Right atrium auricular region (tissue), 2 donors: Measurements from ENCODE around the gene RPTOR. TPM values are rescaled to one million over a fixed set of nuclear protein-coding genes. Genes with fewer than 3 reads are reported as not detected.

Experiments
- DNase-seq: peaks from one replicate; pipeline ENCODE4 v3.0.0-alpha.2; 2019; ENCODE audit warnings: low spot score
- H3K27ac ChIP-seq, 2 donors: fragments of 200-600 bp; sonication (generic); 1 replicate in 1 of 2; 2 replicates in 1 of 2; pipeline ENCODE4 v1.5.1; 2016 to 2019
- H3K27me3 ChIP-seq, 2 donors: fragments of 200-600 bp; sonication (generic); one replicate each; pipeline versions ENCODE4 v1.5.1 to v1.6.0; 2017 to 2019
- H3K36me3 ChIP-seq: fragments of 200-600 bp; sonication (generic); one replicate; pipeline ENCODE4 v1.5.1; 2016
- H3K4me1 ChIP-seq, 2 donors: fragments of 200-600 bp; sonication (generic); one replicate each; pipeline versions ENCODE4 v1.5.1 to v1.6.0; 2017 to 2019
- H3K4me3 ChIP-seq, 2 donors: fragments of 200-600 bp; sonication (generic); 1 replicate in 1 of 2; 2 replicates in 1 of 2; pipeline ENCODE4 v1.5.1; 2017 to 2019; ENCODE audit warnings: mild to moderate bottlenecking in 1 of 2, moderate library complexity in 1 of 2
- H3K9me3 ChIP-seq, 2 donors: fragments of 200-600 bp; sonication (generic); one replicate each; pipeline ENCODE4 v1.5.1; 2019
- total RNA-seq, 2 donors: library from RNA; depleted of rRNA; stranded (reverse); fragments of >200 nt; gene quantifications; one replicate each; pipeline ENCODE4 v1.1.0, GENCODE V29; 2016
- TF ChIP-seq, protein P1 (sequence below), 2 donors: fragments of 200-600 bp; sonication (generic); IDR thresholded peaks; one replicate each; pipeline ENCODE4 v1.5.1; 2019; ENCODE audit warnings: antibody characterized with exemption in 2 of 2

Gene RPTOR, protein sequence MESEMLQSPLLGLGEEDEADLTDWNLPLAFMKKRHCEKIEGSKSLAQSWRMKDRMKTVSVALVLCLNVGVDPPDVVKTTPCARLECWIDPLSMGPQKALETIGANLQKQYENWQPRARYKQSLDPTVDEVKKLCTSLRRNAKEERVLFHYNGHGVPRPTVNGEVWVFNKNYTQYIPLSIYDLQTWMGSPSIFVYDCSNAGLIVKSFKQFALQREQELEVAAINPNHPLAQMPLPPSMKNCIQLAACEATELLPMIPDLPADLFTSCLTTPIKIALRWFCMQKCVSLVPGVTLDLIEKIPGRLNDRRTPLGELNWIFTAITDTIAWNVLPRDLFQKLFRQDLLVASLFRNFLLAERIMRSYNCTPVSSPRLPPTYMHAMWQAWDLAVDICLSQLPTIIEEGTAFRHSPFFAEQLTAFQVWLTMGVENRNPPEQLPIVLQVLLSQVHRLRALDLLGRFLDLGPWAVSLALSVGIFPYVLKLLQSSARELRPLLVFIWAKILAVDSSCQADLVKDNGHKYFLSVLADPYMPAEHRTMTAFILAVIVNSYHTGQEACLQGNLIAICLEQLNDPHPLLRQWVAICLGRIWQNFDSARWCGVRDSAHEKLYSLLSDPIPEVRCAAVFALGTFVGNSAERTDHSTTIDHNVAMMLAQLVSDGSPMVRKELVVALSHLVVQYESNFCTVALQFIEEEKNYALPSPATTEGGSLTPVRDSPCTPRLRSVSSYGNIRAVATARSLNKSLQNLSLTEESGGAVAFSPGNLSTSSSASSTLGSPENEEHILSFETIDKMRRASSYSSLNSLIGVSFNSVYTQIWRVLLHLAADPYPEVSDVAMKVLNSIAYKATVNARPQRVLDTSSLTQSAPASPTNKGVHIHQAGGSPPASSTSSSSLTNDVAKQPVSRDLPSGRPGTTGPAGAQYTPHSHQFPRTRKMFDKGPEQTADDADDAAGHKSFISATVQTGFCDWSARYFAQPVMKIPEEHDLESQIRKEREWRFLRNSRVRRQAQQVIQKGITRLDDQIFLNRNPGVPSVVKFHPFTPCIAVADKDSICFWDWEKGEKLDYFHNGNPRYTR (N-terminal part only)
- 10 to 100 TPM; 19.9 to 22.6 TPM for total RNA-seq

DNA sequence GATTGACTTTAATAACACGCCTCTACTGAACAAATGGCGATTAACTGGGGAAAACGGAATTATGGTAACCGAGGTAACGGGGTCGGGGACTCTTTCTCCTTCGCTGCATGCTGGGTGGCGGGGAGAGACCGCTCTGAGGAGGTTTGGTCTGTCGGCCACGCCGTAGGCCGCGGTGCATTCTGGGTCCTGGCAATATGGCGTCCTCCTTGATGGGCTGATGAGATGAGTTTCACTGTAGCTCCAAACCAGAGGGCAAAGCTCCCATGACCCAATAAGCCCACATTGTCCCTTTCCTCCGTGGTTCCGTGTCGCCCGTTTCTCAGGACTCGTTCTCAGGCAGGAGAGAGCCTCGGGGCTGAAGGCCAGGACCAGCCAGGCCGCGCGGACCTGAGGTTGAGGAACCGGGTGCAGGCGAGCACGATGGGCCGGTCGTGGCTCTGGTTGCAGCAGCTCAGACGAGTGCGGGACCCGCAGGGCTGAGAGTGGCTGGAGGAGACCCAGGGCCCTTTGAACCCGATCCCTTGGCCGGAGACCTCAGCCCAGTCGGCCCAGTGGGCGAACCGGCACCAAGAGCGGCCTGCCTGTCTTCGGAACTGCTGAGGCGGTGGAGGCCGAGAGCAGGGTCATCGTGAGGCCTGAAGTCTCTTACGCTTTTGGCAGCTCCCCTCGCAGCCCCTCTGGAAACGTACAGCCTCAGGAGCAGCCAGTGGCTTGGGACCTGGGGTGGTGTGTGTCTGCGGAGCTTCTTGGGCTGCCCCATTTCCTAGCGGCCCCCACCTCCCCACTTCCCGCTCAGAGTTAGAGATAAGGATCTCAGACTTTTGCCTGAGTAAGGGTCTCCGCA is at the start of gene RPTOR:
TSS of gene RPTOR (plus strand) at position 184 of the 844 bp plus-strand sequence. CDS start 792 bp downstream, outside the sequence.
- H3K4me3 ChIP-seq = peak within 1 kb of the TSS; percentile 91 to 96
- H3K36me3 ChIP-seq = no peaks in the 10 kb centered on the region
- no peaks in the 10 kb centered on the region for H3K9me3 ChIP-seq
- peak; percentile 89 for DNase-seq
- peaks cover 0 to 28% of the 10 kb centered on the region in 2 donors for H3K4me1 ChIP-seq
- H3K27ac ChIP-seq = peak within 1 kb of the TSS; percentile 65 to 83
- TF ChIP-seq, protein P1, sequence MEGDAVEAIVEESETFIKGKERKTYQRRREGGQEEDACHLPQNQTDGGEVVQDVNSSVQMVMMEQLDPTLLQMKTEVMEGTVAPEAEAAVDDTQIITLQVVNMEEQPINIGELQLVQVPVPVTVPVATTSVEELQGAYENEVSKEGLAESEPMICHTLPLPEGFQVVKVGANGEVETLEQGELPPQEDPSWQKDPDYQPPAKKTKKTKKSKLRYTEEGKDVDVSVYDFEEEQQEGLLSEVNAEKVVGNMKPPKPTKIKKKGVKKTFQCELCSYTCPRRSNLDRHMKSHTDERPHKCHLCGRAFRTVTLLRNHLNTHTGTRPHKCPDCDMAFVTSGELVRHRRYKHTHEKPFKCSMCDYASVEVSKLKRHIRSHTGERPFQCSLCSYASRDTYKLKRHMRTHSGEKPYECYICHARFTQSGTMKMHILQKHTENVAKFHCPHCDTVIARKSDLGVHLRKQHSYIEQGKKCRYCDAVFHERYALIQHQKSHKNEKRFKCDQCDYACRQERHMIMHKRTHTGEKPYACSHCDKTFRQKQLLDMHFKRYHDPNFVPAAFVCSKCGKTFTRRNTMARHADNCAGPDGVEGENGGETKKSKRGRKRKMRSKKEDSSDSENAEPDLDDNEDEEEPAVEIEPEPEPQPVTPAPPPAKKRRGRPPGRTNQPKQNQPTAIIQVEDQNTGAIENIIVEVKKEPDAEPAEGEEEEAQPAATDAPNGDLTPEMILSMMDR (IDR thresholded peaks at IDR 0.05) = peak in 1 of 2 donors; percentile 21
- H3K27me3 ChIP-seq = no peaks in the 10 kb centered on the region

DNA sequence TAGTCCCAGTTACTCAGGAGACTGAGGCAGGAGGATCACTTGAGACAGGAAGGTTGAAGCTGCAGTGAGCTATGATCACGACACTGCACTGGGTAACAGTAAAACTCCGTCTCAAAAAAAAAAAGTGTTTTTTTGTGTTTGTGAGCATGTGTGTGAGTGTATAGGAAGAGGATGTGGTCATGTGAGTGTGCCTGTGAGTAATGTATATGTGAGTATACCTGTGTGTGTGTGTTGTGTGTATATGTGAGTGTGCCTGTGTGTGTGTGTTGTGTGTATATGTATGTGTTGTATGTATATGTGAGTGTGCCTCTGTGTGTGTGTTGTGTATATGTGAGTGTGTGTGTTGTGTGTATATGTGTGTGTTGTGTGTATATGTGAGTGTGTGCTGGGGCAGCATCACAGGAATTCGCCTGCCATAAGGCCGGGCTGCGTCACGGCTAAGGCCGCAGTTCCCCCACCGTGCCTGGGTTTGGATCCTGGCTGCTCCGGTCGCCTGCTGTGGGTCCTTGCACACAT is 46.9 kb upstream of the RPTOR start:
- H3K4me1 ChIP-seq = no peaks in the 10 kb centered on the region
- no peak overlapping the region for H3K27ac ChIP-seq
- TF ChIP-seq, protein P1 (IDR thresholded peaks at IDR 0.05) = no peak
- no peaks in the 10 kb centered on the region for H3K36me3 ChIP-seq
- H3K9me3 ChIP-seq = no peaks in the 10 kb centered on the region
- H3K27me3 ChIP-seq = no peaks in the 10 kb centered on the region
- no peak for DNase-seq
- no peak overlapping the region for H3K4me3 ChIP-seq

DNA sequence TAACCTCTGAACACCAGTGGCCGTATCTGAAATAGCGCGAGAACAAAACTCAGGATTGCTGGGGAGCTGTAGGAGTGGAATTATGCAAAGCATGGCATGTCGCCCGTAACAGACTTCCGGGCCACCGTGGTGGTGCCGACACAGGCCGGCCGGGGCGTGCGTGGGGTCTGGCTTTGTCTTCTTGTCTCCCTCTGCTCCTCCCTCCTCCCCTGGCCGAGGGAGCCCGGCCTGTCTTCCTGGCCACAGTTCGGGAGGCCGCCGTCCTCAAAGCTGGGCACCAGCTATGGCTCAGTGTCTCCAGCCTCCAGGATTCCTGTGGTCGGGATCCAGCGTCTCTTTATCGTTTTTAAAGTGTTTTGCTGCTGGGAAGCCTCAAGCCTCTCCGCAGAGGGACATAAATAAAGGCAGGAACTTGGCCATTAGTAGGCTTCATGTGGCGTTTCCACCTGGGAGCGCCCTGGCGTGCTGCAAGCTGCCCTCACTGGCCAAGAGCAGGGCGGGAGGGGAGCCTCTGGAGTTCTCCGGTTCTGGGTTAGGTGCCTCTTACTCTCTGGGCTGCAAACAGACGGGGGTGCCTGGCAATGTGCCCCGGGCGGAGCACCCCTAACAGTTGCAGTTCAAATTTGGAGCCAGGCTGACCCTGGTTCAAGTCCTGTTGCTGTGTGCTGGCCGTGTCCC is 46.3 kb upstream of the RPTOR start:
- Histone ChIP-seq H3K4me3 (peak overlapping the region in 1 of 2 donors; percentile 14), H3K27me3 (no peaks in the 10 kb centered on the region), H3K9me3 (no peaks in the 10 kb centered on the region), H3K4me1 (no peaks in the 10 kb centered on the region), H3K27ac (no peak overlapping the region), H3K36me3 (no peaks in the 10 kb centered on the region)
- TF ChIP-seq, protein P1 (IDR thresholded peaks at IDR 0.05) = no peak
- DNase-seq = peak; percentile 59

DNA sequence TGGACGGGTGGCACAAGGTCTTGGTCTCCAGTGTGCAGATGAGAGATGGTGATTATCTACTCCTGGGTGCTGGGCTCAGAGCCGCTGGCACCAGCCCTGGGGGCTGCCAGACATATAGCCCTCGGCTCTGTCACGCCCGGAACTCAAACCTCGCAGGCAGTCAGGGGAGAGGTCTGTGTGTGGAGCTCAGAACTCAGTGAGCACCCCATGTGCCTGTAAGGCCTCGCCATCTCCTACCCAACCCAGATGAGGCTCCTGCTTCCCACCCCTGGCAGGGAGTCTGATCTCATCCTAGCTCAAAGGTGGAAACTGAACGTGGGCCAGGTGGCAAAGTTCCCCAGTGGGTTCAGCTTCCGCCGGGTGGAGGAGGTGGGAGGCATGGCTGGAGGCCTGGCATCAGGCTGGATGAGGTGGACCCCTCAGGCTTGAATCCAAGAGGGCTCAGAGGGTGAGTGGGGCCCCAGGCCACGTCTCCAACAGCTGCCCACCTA is 45.7 kb upstream of the RPTOR start:
- H3K27ac ChIP-seq = no peak overlapping the region
- no peak overlapping the region for H3K4me3 ChIP-seq
- DNase-seq = no peak
- H3K9me3 ChIP-seq = no peaks in the 10 kb centered on the region
- H3K4me1 ChIP-seq = no peaks in the 10 kb centered on the region
- no peaks in the 10 kb centered on the region for H3K27me3 ChIP-seq
- TF ChIP-seq, protein P1 (IDR thresholded peaks at IDR 0.05) = no peak
- no peaks in the 10 kb centered on the region for H3K36me3 ChIP-seq
